Parathyroid adenoma (tissue), 2 donors: ENCODE results near the gene ESAM.

Source experiments
- H2AFZ ChIP-seq: fragments of 300-600 bp; sonication (generic); one replicate; pipeline ENCODE4 v1.7.0; 2017; ENCODE audit warnings: antibody characterized with exemption, mild to moderate bottlenecking
- H3K27ac ChIP-seq: fragments of 300-600 bp; sonication (generic); one replicate; pipeline ENCODE4 v1.7.0; 2017
- H3K27me3 ChIP-seq: fragments of 300-600 bp; sonication (generic); one replicate; pipeline ENCODE4 v1.7.0; 2017; ENCODE audit warnings: low read length; ENCODE audit not compliant: control insufficient read depth, insufficient read depth
- H3K36me3 ChIP-seq: fragments of 300-600 bp; sonication (generic); one replicate; pipeline ENCODE4 v1.7.0; 2017; ENCODE audit warnings: low read length; ENCODE audit not compliant: control insufficient read depth, insufficient read depth
- H3K4me1 ChIP-seq: fragments of 300-600 bp; sonication (generic); one replicate; pipeline ENCODE4 v1.7.0; 2017; ENCODE audit warnings: control low read depth
- H3K4me2 ChIP-seq: fragments of 300-600 bp; sonication (generic); one replicate; pipeline ENCODE4 v1.7.0; 2017; ENCODE audit warnings: low read length
- H3K4me3 ChIP-seq: fragments of 300-600 bp; sonication (generic); one replicate; pipeline ENCODE4 v1.7.0; 2017; ENCODE audit warnings: low read depth, low read length
- H3K79me2 ChIP-seq: fragments of 300-600 bp; sonication (generic); one replicate; pipeline ENCODE4 v1.7.0; 2017; ENCODE audit warnings: control low read depth
- H3K9ac ChIP-seq: fragments of 300-600 bp; sonication (generic); one replicate; pipeline ENCODE4 v1.7.0; 2017; ENCODE audit warnings: mild to moderate bottlenecking
- H3K9me3 ChIP-seq: fragments of 300-600 bp; sonication (generic); one replicate; pipeline ENCODE4 v1.7.0; 2017; ENCODE audit warnings: low read length; ENCODE audit not compliant: control insufficient read depth
- CTCF ChIP-seq: fragments of 300-600 bp; sonication (generic); IDR thresholded peaks from one replicate; pipeline ENCODE4 v1.7.0; 2017; ENCODE audit warnings: antibody characterized with exemption, mild to moderate bottlenecking
- donor health status: primary hyperparathyroidism.

The ESAM gene

GRCh38 chr11:124804884-124805283, 42.8 kb upstream of the ESAM start:
- Histone ChIP-seq H3K79me2 (no peaks in the 10 kb centered on the region), H3K4me2 (no peak overlapping the region), H3K9ac (no peak overlapping the region), H3K4me1 (no peaks in the 10 kb centered on the region), H2AFZ (no peak overlapping the region), H3K27me3 (no peaks in the 10 kb centered on the region), H3K36me3 (no peaks in the 10 kb centered on the region), H3K27ac (no peak overlapping the region), H3K9me3 (no peaks in the 10 kb centered on the region), H3K4me3 (no peak overlapping the region)
- no peak for TF ChIP-seq CTCF

GRCh38 chr11:124801636-124802312, 39.7 kb upstream of the ESAM start:
- no peaks in the 10 kb centered on the region for H3K27me3 ChIP-seq
- H3K27ac ChIP-seq = no peak overlapping the region
- H3K4me3 ChIP-seq = no peak overlapping the region
- H3K4me1 ChIP-seq = no peaks in the 10 kb centered on the region
- H3K4me2 ChIP-seq = no peak overlapping the region
- peaks cover 9% of the 10 kb centered on the region for H3K79me2 ChIP-seq
- no peaks in the 10 kb centered on the region for H3K36me3 ChIP-seq
- no peak overlapping the region for H3K9ac ChIP-seq
- H2AFZ ChIP-seq = no peak overlapping the region
- no peaks in the 10 kb centered on the region for H3K9me3 ChIP-seq
- no peak for TF ChIP-seq CTCF

GRCh38 chr11:124801014-124801413, 38.9 kb upstream of the ESAM start:
- H2AFZ ChIP-seq = peak overlapping the region; percentile 99
- no peaks in the 10 kb centered on the region for H3K9me3 ChIP-seq
- H3K27me3 ChIP-seq = no peaks in the 10 kb centered on the region
- no peaks in the 10 kb centered on the region for H3K36me3 ChIP-seq
- H3K4me1 ChIP-seq = no peaks in the 10 kb centered on the region
- H3K4me3 ChIP-seq = peak overlapping the region; percentile 80
- TF ChIP-seq CTCF = no peak
- H3K4me2 ChIP-seq = peak overlapping the region; percentile 74
- H3K9ac ChIP-seq = no peak overlapping the region
- H3K27ac ChIP-seq = peak overlapping the region; percentile 98
- H3K79me2 ChIP-seq = peaks cover 11% of the 10 kb centered on the region

GRCh38 chr11:124800226-124800929, 38.3 kb upstream of the ESAM start, which contains the start of gene MSANTD2:
Gene MSANTD2, minus strand, starts transcription at chr11:124800406. Its CDS starts 26 bp downstream, at chr11:124800380.
- Histone ChIP-seq H3K4me2 (peak within 1 kb of the TSS; percentile 74), H3K79me2 (peaks cover 11% of the 10 kb centered on the region), H3K27me3 (no peaks in the 10 kb centered on the region), H3K4me1 (no peaks in the 10 kb centered on the region), H3K27ac (peak within 1 kb of the TSS; percentile 98), H3K36me3 (no peaks in the 10 kb centered on the region), H3K9me3 (no peaks in the 10 kb centered on the region), H3K9ac (peak within 1 kb of the TSS; percentile 92), H3K4me3 (peak within 1 kb of the TSS; percentile 80), H2AFZ (peak within 1 kb of the TSS; percentile 99)
- TF ChIP-seq CTCF = no peak
